HCT116 (cell line): ENCODE measurements around the gene CA7. TPM values are rescaled to one million over a fixed set of nuclear protein-coding genes. Genes with fewer than 3 reads are reported as not detected.

Source experiments
- ATAC-seq: fragments of 200-7000 bp; cut with Tn5 transposase; 2 replicates; pipeline ENCODE4 v1.9.1; 2020; ENCODE audit warnings: mild to moderate bottlenecking, moderate library complexity
- BruUV-seq: library from RNA; stranded (reverse); fragments of 400-500 nt; replicated peaks from 2 replicates; lab custom pipeline; 2021; lab: Mats Ljungman, UMichigan
- CTCF ChIA-PET: fragments of 300-600 bp; sonication (Branson Sonifier 250); formaldehyde crosslinking; loops from one replicate; lab custom pipeline; 2021; ENCODE audit warnings: antibody characterized with exemption; lab: Charles Lee
- POLR2A ChIA-PET: fragments of 300-600, 350-600 bp; sonication (Branson Sonifier 250); formaldehyde crosslinking; loops from one replicate; lab custom pipeline; 2021; ENCODE audit warnings: antibody characterized with exemption; lab: Charles Lee
- RAD21 ChIA-PET, 2 experiments: fragments of 300-600 bp; sonication (Branson Sonifier 250); formaldehyde crosslinking; loops; one replicate each; lab custom pipeline; 2023; ENCODE audit warnings: low total read pairs in 2 of 2; ENCODE audit not compliant: uncharacterized antibody in 2 of 2, unreplicated experiment in 2 of 2, low non-redundant PET in 1 of 2; lab: Charles Lee
- DNase-seq: peaks from one replicate; pipeline ENCODE4 v3.0.0-alpha.2; 2010; ENCODE audit warnings: low read depth, low spot score
- H2AFZ ChIP-seq: fragments of 200-600 bp; shearing (Covaris generic), sonication (generic); 2 replicates; pipeline ENCODE4 v1.6.1; 2017; ENCODE audit warnings: low read depth, mixed run types, mixed read lengths, antibody characterized with exemption, low read length; ENCODE audit not compliant: poor library complexity, severe bottlenecking
- H3K27ac ChIP-seq: 2 replicates; pipeline ENCODE4 v1.5.1; 2012; ENCODE audit warnings: low read depth, low read length
- H3K27me3 ChIP-seq: fragments of 200-600 bp; sonication (generic); 2 replicates; pipeline ENCODE4 v1.6.1; 2016; ENCODE audit warnings: mixed run types, low read length, mixed read lengths; ENCODE audit not compliant: insufficient read depth
- H3K36me3 ChIP-seq, 2 experiments: fragments of 200-500 bp in 1 of 2; fragments of 200-600 bp in 1 of 2; sonication (Bioruptor generic) in 1 of 2; sonication (generic) in 1 of 2; 2 replicates each; pipeline versions ENCODE4 v1.5.1 to v1.6.1; 2014 to 2016; ENCODE audit warnings: low read length in 2 of 2, inconsistent platforms in 1 of 2, mixed read lengths in 1 of 2, mixed run types in 1 of 2; ENCODE audit not compliant: insufficient read depth in 2 of 2, control insufficient read depth in 1 of 2
- H3K4me1 ChIP-seq, 2 experiments: fragments of 200-600 bp in 1 of 2; sonication (generic) in 1 of 2; 2 replicates each; pipeline versions ENCODE4 v1.5.1 to v1.6.1; 2012 to 2017; ENCODE audit warnings: low read length in 2 of 2, inconsistent platforms in 1 of 2, mild to moderate bottlenecking in 1 of 2, mixed read lengths in 1 of 2, mixed run types in 1 of 2, moderate library complexity in 1 of 2; ENCODE audit not compliant: insufficient read depth in 2 of 2, control insufficient read depth in 1 of 2
- H3K4me2 ChIP-seq: fragments of 200-600 bp; sonication (generic); 2 replicates; pipeline ENCODE4 v1.6.1; 2017; ENCODE audit warnings: mixed run types, low read length, mixed read lengths
- H3K4me3 ChIP-seq, 2 experiments: fragments of 200-600 bp in 1 of 2; sonication (generic) in 1 of 2; replicated peaks in 1 of 2; 2 replicates each; pipeline ENCODE4 v1.5.1; 2011 to 2016; ENCODE audit warnings: low read length in 2 of 2, control low read depth in 1 of 2, low read depth in 1 of 2, mild to moderate bottlenecking in 1 of 2, mixed read lengths in 1 of 2, mixed run types in 1 of 2
- H3K79me2 ChIP-seq: fragments of 200-600 bp; sonication (generic); 2 replicates; pipeline ENCODE4 v1.6.1; 2017; ENCODE audit warnings: mild to moderate bottlenecking, mixed run types, low read length, moderate library complexity, mixed read lengths; ENCODE audit not compliant: insufficient read depth
- H3K9ac ChIP-seq: fragments of 200-600 bp; sonication (generic); 2 replicates; pipeline ENCODE4 v1.6.1; 2016; ENCODE audit warnings: low read length, mixed read lengths
- H3K9me2 ChIP-seq: fragments of 200-600 bp; sonication (generic), shearing (Covaris generic); 2 replicates; pipeline ENCODE4 v1.6.1; 2017; ENCODE audit warnings: mixed run types, mild to moderate bottlenecking, moderate library complexity; ENCODE audit not compliant: insufficient read depth
- H3K9me3 ChIP-seq, 2 experiments: fragments of 200-500 bp in 1 of 2; fragments of 200-600 bp in 1 of 2; sonication (Bioruptor generic) in 1 of 2; sonication (generic) in 1 of 2; 2 replicates each; pipeline ENCODE4 v1.6.1; 2014 to 2017; ENCODE audit warnings: low read length in 2 of 2, mixed read lengths in 2 of 2, inconsistent platforms in 1 of 2, low read depth in 1 of 2, mild to moderate bottlenecking in 1 of 2, mixed run types in 1 of 2, moderate library complexity in 1 of 2; ENCODE audit not compliant: control insufficient read depth in 1 of 2, insufficient read depth in 1 of 2
- H4K20me1 ChIP-seq: fragments of 200-600 bp; sonication (generic), shearing (Covaris generic); 2 replicates; pipeline ENCODE4 v1.6.1; 2017; ENCODE audit warnings: mixed run types, mild to moderate bottlenecking, moderate library complexity; ENCODE audit not compliant: insufficient read depth
- ATF3 ChIP-seq: IDR thresholded peaks from 2 replicates; pipeline ENCODE4 v1.6.1; 2012
- EGR1 ChIP-seq: IDR thresholded peaks from 2 replicates; pipeline ENCODE4 v1.6.1; 2012; ENCODE audit warnings: low read depth
- ELF1 ChIP-seq: IDR thresholded peaks from 2 replicates; pipeline ENCODE4 v1.6.1; 2012; ENCODE audit warnings: low read depth, borderline replicate concordance
- EZH2 ChIP-seq: fragments of 200-600 bp; sonication (generic); IDR thresholded peaks from 2 replicates; pipeline ENCODE4 v1.6.1; 2017; ENCODE audit warnings: antibody characterized with exemption, mixed run types
- RAD21 ChIP-seq: IDR thresholded peaks from 2 replicates; pipeline ENCODE4 v1.6.1; 2012; ENCODE audit warnings: low read depth, mild to moderate bottlenecking
- SIN3A ChIP-seq: IDR thresholded peaks from 2 replicates; pipeline ENCODE4 v1.6.1; 2012; ENCODE audit warnings: low read depth
- TCF7L2 ChIP-seq: IDR thresholded peaks from 2 replicates; pipeline ENCODE4 v1.7.0; 2011; ENCODE audit warnings: borderline replicate concordance, inconsistent platforms; ENCODE audit not compliant: insufficient read depth, insufficient read length; ENCODE audit errors: extremely low read depth
- ZNF274 ChIP-seq: fragments of 200-500 bp; sonication (Bioruptor generic); IDR thresholded peaks from 2 replicates; pipeline ENCODE4 v1.6.1; 2014; ENCODE audit warnings: mild to moderate bottlenecking, low read depth, low read length, inconsistent platforms
- intact Hi-C: fragments of 100-400 bp; cut with micrococcal nuclease; formaldehyde crosslinking; loops from 2 replicates; pipeline ENCODE4 v1.10.0; 2022
- total RNA-seq: library from RNA; stranded (reverse); gene quantifications from one replicate; pipeline ENCODE4 v1.2.1, GENCODE V29; 2021; ENCODE audit not compliant: unreplicated experiment

CA7 gene
- total RNA-seq, 1 experiment from 2014 or later: not detected

GRCh38 chr16:66900721-66901441, 56.7 kb downstream of the CA7 start:
- POLR2A ChIA-PET: no interaction called here
- peaks cover 15 to 17% of the 10 kb centered on the region in 2 experiments for H3K4me1 ChIP-seq
- RAD21 ChIA-PET: no interaction called here
- H2AFZ ChIP-seq: no peak overlapping the region
- H3K27me3 ChIP-seq: no peaks in the 10 kb centered on the region
- CTCF ChIA-PET: interaction anchor here (1.3 kb wide), 1 partner anchor 9 kb away, joined by 6 read pairs; no protein-coding TSS in a partner anchor
- no peak overlapping the region for H3K4me3 ChIP-seq
- H3K27ac ChIP-seq: no peak overlapping the region
- H3K4me2 ChIP-seq: no peak overlapping the region
- ATAC-seq (no peak), DNase-seq (no peak)
- no peaks in the 10 kb centered on the region for H3K36me3 ChIP-seq
- H3K9ac ChIP-seq: no peak overlapping the region
- no peaks in the 10 kb centered on the region for H4K20me1 ChIP-seq
- no peaks in the 10 kb centered on the region for H3K79me2 ChIP-seq
- intact Hi-C loops: no loop called here
- H3K9me3 ChIP-seq: no peaks in the 10 kb centered on the region
- BruUV-seq: no TSS peak
- no peak for TF ChIP-seq TCF7L2
- no peak for TF ChIP-seq RAD21
- no peak for TF ChIP-seq ATF3
- no peak for TF ChIP-seq ZNF274
- no peak for TF ChIP-seq EZH2
- TF ChIP-seq EGR1: no peak
- TF ChIP-seq, all 23 proteins: peak for 0
- no peaks in the 10 kb centered on the region for H3K9me2 ChIP-seq

- POLR2A ChIA-PET: no interaction called here
- no peaks in the 10 kb centered on the region for H3K27me3 ChIP-seq
- H3K4me1 ChIP-seq: peaks cover 17% of the 10 kb centered on the region in 2 experiments
- no peak overlapping the region for H3K27ac ChIP-seq
- H2AFZ ChIP-seq: no peak overlapping the region
- no peak for ATAC-seq
- no peaks in the 10 kb centered on the region for H3K36me3 ChIP-seq
- intact Hi-C loops: no loop called here
- BruUV-seq: no TSS peak
- no peak overlapping the region for H3K4me3 ChIP-seq
- TF ChIP-seq SIN3A (no peak), ELF1 (no peak)
- TF ChIP-seq, all 23 proteins: peak for 0
- no peaks in the 10 kb centered on the region for H3K9me2 ChIP-seq
- no peaks in the 10 kb centered on the region for H4K20me1 ChIP-seq
- ChIA-PET RAD21 (no interaction called here), CTCF (no interaction called here)
- no peaks in the 10 kb centered on the region for H3K79me2 ChIP-seq
- H3K9me3 ChIP-seq: no peaks in the 10 kb centered on the region
- H3K4me2 ChIP-seq: no peak overlapping the region
- H3K9ac ChIP-seq: no peak overlapping the region
- no peak for DNase-seq
Measured at GRCh38 chr16:66901626-66902025, 57.4 kb downstream of the CA7 start.
